HCT116 (cell line): Measurements from ENCODE around the gene SEC24B. TPM values are rescaled to one million over a fixed set of nuclear protein-coding genes. Genes with fewer than 3 reads are reported as not detected.

ENCODE experiments used
- ATAC-seq: fragments of 200-7000 bp; cut with Tn5 transposase; 2 replicates; pipeline ENCODE4 v1.9.1; 2020; ENCODE audit warnings: mild to moderate bottlenecking, moderate library complexity
- BruUV-seq: library from RNA; stranded (reverse); fragments of 400-500 nt; replicated peaks from 2 replicates; lab custom pipeline; 2021; lab: Mats Ljungman, UMichigan
- CTCF ChIA-PET: fragments of 300-600 bp; sonication (Branson Sonifier 250); formaldehyde crosslinking; loops from one replicate; lab custom pipeline; 2021; ENCODE audit warnings: antibody characterized with exemption; lab: Charles Lee
- POLR2A ChIA-PET: fragments of 300-600, 350-600 bp; sonication (Branson Sonifier 250); formaldehyde crosslinking; loops from one replicate; lab custom pipeline; 2021; ENCODE audit warnings: antibody characterized with exemption; lab: Charles Lee
- RAD21 ChIA-PET, 2 experiments: fragments of 300-600 bp; sonication (Branson Sonifier 250); formaldehyde crosslinking; loops; one replicate each; lab custom pipeline; 2023; ENCODE audit warnings: low total read pairs in 2 of 2; ENCODE audit not compliant: uncharacterized antibody in 2 of 2, unreplicated experiment in 2 of 2, low non-redundant PET in 1 of 2; lab: Charles Lee
- DNase-seq: peaks from one replicate; pipeline ENCODE4 v3.0.0-alpha.2; 2010; ENCODE audit warnings: low read depth, low spot score
- H2AFZ ChIP-seq: fragments of 200-600 bp; shearing (Covaris generic), sonication (generic); 2 replicates; pipeline ENCODE4 v1.6.1; 2017; ENCODE audit warnings: low read depth, mixed run types, mixed read lengths, antibody characterized with exemption, low read length; ENCODE audit not compliant: poor library complexity, severe bottlenecking
- H3K27ac ChIP-seq: 2 replicates; pipeline ENCODE4 v1.5.1; 2012; ENCODE audit warnings: low read depth, low read length
- H3K27me3 ChIP-seq: fragments of 200-600 bp; sonication (generic); 2 replicates; pipeline ENCODE4 v1.6.1; 2016; ENCODE audit warnings: mixed run types, low read length, mixed read lengths; ENCODE audit not compliant: insufficient read depth
- H3K36me3 ChIP-seq, 2 experiments: fragments of 200-500 bp in 1 of 2; fragments of 200-600 bp in 1 of 2; sonication (Bioruptor generic) in 1 of 2; sonication (generic) in 1 of 2; 2 replicates each; pipeline versions ENCODE4 v1.5.1 to v1.6.1; 2014 to 2016; ENCODE audit warnings: low read length in 2 of 2, inconsistent platforms in 1 of 2, mixed read lengths in 1 of 2, mixed run types in 1 of 2; ENCODE audit not compliant: insufficient read depth in 2 of 2, control insufficient read depth in 1 of 2
- H3K4me1 ChIP-seq, 2 experiments: fragments of 200-600 bp in 1 of 2; sonication (generic) in 1 of 2; 2 replicates each; pipeline versions ENCODE4 v1.5.1 to v1.6.1; 2012 to 2017; ENCODE audit warnings: low read length in 2 of 2, inconsistent platforms in 1 of 2, mild to moderate bottlenecking in 1 of 2, mixed read lengths in 1 of 2, mixed run types in 1 of 2, moderate library complexity in 1 of 2; ENCODE audit not compliant: insufficient read depth in 2 of 2, control insufficient read depth in 1 of 2
- H3K4me2 ChIP-seq: fragments of 200-600 bp; sonication (generic); 2 replicates; pipeline ENCODE4 v1.6.1; 2017; ENCODE audit warnings: mixed run types, low read length, mixed read lengths
- H3K4me3 ChIP-seq, 2 experiments: fragments of 200-600 bp in 1 of 2; sonication (generic) in 1 of 2; replicated peaks in 1 of 2; 2 replicates each; pipeline ENCODE4 v1.5.1; 2011 to 2016; ENCODE audit warnings: low read length in 2 of 2, control low read depth in 1 of 2, low read depth in 1 of 2, mild to moderate bottlenecking in 1 of 2, mixed read lengths in 1 of 2, mixed run types in 1 of 2
- H3K79me2 ChIP-seq: fragments of 200-600 bp; sonication (generic); 2 replicates; pipeline ENCODE4 v1.6.1; 2017; ENCODE audit warnings: mild to moderate bottlenecking, mixed run types, low read length, moderate library complexity, mixed read lengths; ENCODE audit not compliant: insufficient read depth
- H3K9ac ChIP-seq: fragments of 200-600 bp; sonication (generic); 2 replicates; pipeline ENCODE4 v1.6.1; 2016; ENCODE audit warnings: low read length, mixed read lengths
- H3K9me2 ChIP-seq: fragments of 200-600 bp; sonication (generic), shearing (Covaris generic); 2 replicates; pipeline ENCODE4 v1.6.1; 2017; ENCODE audit warnings: mixed run types, mild to moderate bottlenecking, moderate library complexity; ENCODE audit not compliant: insufficient read depth
- H3K9me3 ChIP-seq, 2 experiments: fragments of 200-500 bp in 1 of 2; fragments of 200-600 bp in 1 of 2; sonication (Bioruptor generic) in 1 of 2; sonication (generic) in 1 of 2; 2 replicates each; pipeline ENCODE4 v1.6.1; 2014 to 2017; ENCODE audit warnings: low read length in 2 of 2, mixed read lengths in 2 of 2, inconsistent platforms in 1 of 2, low read depth in 1 of 2, mild to moderate bottlenecking in 1 of 2, mixed run types in 1 of 2, moderate library complexity in 1 of 2; ENCODE audit not compliant: control insufficient read depth in 1 of 2, insufficient read depth in 1 of 2
- H4K20me1 ChIP-seq: fragments of 200-600 bp; sonication (generic), shearing (Covaris generic); 2 replicates; pipeline ENCODE4 v1.6.1; 2017; ENCODE audit warnings: mixed run types, mild to moderate bottlenecking, moderate library complexity; ENCODE audit not compliant: insufficient read depth
- CBX3 ChIP-seq: IDR thresholded peaks from 2 replicates; pipeline ENCODE4 v1.6.1; 2012; ENCODE audit warnings: low read depth
- EZH2 ChIP-seq: fragments of 200-600 bp; sonication (generic); IDR thresholded peaks from 2 replicates; pipeline ENCODE4 v1.6.1; 2017; ENCODE audit warnings: antibody characterized with exemption, mixed run types
- FOSL1 ChIP-seq: IDR thresholded peaks from 2 replicates; pipeline ENCODE4 v1.6.1; 2012; ENCODE audit warnings: low read depth
- JUND ChIP-seq: IDR thresholded peaks from 2 replicates; pipeline ENCODE4 v1.6.1; 2012
- MAX ChIP-seq: IDR thresholded peaks from 2 replicates; pipeline ENCODE4 v1.6.1; 2012
- POLR2A ChIP-seq: IDR thresholded peaks from 2 replicates; pipeline ENCODE4 v1.7.0; 2011; ENCODE audit warnings: borderline replicate concordance; ENCODE audit not compliant: insufficient read depth, insufficient read length; ENCODE audit errors: extremely low read depth
- POLR2AphosphoS5 ChIP-seq: IDR thresholded peaks from 2 replicates; pipeline ENCODE4 v1.6.1; 2011; ENCODE audit warnings: mild to moderate bottlenecking, low read depth, low read length, moderate library complexity
- SIN3A ChIP-seq: IDR thresholded peaks from 2 replicates; pipeline ENCODE4 v1.6.1; 2012; ENCODE audit warnings: low read depth
- intact Hi-C: fragments of 100-400 bp; cut with micrococcal nuclease; formaldehyde crosslinking; loops from 2 replicates; pipeline ENCODE4 v1.10.0; 2022
- total RNA-seq: library from RNA; stranded (reverse); gene quantifications from one replicate; pipeline ENCODE4 v1.2.1, GENCODE V29; 2021; ENCODE audit not compliant: unreplicated experiment

SEC24B gene
- total RNA-seq, 1 experiment from 2014 or later: 33.0 TPM

GRCh38 chr4:109432203-109432602, 1.4 kb upstream of the SEC24B start:
- TF ChIP-seq POLR2AphosphoS5: no peak
- TF ChIP-seq FOSL1: no peak
- TF ChIP-seq CBX3: no peak
- TF ChIP-seq POLR2A: no peak
- TF ChIP-seq JUND: no peak
- BruUV-seq: no TSS peak
- Histone ChIP-seq H3K9ac (peak overlapping the region; percentile 74), H3K27ac (no peak overlapping the region), H2AFZ (no peak overlapping the region), H3K4me1 (peaks cover 7 to 22% of the 10 kb centered on the region in 2 experiments; a peak in 3 of 4 replicates), H3K27me3 (no peaks in the 10 kb centered on the region), H3K79me2 (peaks cover 38% of the 10 kb centered on the region), H4K20me1 (peaks cover 13% of the 10 kb centered on the region; the same call in 1 of the 2 replicates), H3K9me2 (no peaks in the 10 kb centered on the region), H3K4me3 (peak overlapping the region; percentile 77 to 89; a peak in 3 of 4 replicates), H3K4me2 (peak overlapping the region; percentile 89), H3K36me3 (no peaks in the 10 kb centered on the region; a peak in 1 of 4 replicates), H3K9me3 (no peaks in the 10 kb centered on the region)
- ATAC-seq (no peak), DNase-seq (no peak)
- intact Hi-C loops: no loop called here
- ChIA-PET RAD21 (no interaction called here), POLR2A (no interaction called here), CTCF (no interaction called here)

GRCh38 chr4:109432696-109433095, 919 bp upstream of the SEC24B start:
- Histone ChIP-seq H3K9me3 (no peaks in the 10 kb centered on the region), H2AFZ (peak overlapping the region; percentile 14), H3K4me2 (peak overlapping the region; percentile 89), H3K79me2 (peaks cover 43% of the 10 kb centered on the region), H3K27ac (peak overlapping the region; percentile 83), H3K9me2 (no peaks in the 10 kb centered on the region), H3K9ac (peak overlapping the region; percentile 74), H3K36me3 (no peaks in the 10 kb centered on the region; a peak in 1 of 4 replicates), H3K27me3 (no peaks in the 10 kb centered on the region), H3K4me3 (peak overlapping the region; percentile 77 to 89), H3K4me1 (peaks cover 7 to 22% of the 10 kb centered on the region in 2 experiments; a peak in 3 of 4 replicates), H4K20me1 (peaks cover 13% of the 10 kb centered on the region; the same call in 1 of the 2 replicates)
- POLR2A ChIA-PET: interaction anchor here (1.3 kb wide), 1 partner anchor 546 kb away, joined by 3 read pairs; no protein-coding TSS in a partner anchor
- TSS peak; percentile 68 for BruUV-seq
- RAD21 ChIA-PET: no interaction called here
- intact Hi-C loops: no loop called here
- DNase-seq (no peak), ATAC-seq (no peak)
- CTCF ChIA-PET: interaction anchor here (0.6 to 1.2 kb wide), 9 partner anchors 8 to 549 kb away, joined by 3 to 5 read pairs (median 4); partner anchors contain the start of gene CASP6
- TF ChIP-seq EZH2 (no peak), FOSL1 (no peak), JUND (no peak), MAX (no peak), SIN3A (no peak)
- TF ChIP-seq, all 23 proteins: peak for 0
